GM21381 (cell line): Measurements from ENCODE around the gene PI4KA.
"Not testable (repeated sequence)": the region's sequence is repeated elsewhere in the genome, so short reads cannot be mapped to it uniquely, and the experiment has no call there.

ENCODE experiments used
- ATAC-seq: cut with Tn5 transposase; IDR thresholded peaks from one replicate; pipeline ENCODE4 v1.9.1; 2021; ENCODE audit warnings: mild to moderate bottlenecking, moderate library complexity; ENCODE audit not compliant: unreplicated experiment

PI4KA gene

DNA sequence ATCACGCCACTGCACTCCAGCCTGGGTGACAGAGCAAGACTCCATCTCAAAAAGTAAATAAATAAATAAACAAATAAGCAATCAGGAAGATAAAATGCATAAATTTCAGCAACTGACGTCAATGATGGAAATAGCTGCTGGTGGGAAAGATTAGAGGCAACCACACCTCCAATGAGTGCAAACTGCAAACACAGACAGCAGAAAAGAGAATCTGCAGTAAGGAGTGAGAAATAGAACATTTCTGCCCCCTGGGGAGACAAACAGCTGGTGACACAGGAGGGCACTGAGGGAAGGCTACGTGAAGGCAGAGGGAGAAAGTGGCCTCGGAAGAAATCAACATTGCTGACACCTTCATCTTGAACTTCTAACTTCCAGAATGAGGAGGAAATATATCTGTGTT is 6.5 kb downstream of the PI4KA start:
- no peak for ATAC-seq

DNA sequence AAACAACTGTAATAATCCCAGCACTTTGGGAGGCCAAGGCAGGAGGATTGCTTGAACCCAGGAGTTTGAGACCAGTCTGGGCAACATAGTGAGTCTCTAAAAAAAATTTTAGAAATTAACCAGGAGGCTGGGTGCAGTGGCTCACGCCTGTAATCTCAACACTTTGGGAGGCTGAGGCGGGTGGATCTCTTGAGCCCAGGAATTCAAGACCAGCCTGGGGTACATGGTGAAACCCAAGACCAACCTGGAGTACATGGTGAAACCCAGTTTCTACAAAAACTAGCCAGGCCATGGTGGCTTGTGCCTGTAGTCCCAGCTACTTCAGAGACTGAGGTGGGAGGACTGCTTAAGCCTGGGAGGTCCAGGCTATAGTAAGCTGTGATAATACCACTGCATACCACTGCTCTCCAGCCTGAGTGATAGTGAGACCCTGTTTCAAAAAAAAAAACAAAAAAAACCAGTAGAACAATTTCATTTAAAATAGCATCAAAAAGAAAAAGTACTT is 11.2 kb downstream of the PI4KA start:
- ATAC-seq: no peak

DNA sequence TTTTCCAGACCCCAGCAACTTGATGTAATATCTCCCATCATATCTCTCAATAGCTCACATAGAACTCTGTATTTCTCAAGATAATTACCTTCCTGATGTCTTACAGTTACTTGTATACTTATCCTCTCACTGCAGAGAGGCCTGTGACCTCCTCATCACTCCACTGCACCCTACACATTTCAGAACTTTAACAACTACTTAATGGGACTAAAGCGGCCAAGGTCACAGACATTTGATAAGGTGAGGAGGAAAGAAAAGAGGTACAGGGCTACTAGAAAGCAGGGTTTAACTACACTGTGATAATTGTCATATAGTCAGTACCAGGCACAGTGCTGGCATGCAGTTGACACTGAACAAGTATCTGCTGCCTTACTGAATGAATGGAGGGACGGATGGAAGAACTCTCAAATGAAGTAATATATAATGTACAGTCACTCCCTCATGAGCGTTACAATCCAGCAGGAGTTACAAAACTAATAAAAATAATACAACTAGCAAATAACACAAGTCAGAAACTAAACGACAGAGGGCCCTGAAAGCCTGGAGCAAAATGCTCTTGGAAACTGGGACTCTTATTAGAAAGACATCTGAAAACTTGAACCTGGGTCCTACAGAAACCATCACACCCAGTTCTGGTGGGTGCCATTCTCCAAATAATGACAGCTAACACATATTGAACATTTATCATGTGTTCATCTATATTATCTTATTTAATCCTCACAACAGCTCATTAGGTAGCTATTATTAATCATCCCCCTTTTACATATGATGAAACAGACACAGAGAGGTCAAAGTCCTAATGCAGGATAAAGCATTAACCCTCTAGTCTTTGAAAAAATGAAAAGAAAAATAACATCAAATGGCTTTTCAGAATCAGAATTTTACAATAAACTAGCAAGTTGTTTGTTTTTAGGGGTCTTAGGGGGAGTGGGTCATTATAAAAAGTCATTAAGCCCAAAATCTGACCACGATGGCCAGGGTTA is 14.3 kb downstream of the PI4KA start:
- ATAC-seq: no peak

DNA sequence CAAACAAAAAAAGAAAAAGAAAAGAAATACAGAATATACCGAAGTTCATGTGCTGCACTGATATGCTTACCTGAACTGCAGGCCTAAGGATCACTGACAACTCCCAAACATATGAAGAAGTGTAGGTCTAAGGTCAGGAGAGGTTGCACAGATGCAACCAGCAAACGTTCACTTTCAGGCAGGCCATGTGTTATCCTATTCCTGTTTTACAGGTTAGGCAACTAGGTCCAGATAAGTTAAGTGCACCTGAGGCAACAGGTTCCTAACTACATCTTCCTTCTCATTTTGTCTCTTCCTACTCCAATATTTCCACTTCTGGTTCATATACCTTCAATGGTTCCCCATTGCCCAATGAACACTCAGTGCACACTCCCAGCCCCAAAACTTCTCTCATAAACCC is 15.1 kb downstream of the PI4KA start:
- ATAC-seq: no peak

DNA sequence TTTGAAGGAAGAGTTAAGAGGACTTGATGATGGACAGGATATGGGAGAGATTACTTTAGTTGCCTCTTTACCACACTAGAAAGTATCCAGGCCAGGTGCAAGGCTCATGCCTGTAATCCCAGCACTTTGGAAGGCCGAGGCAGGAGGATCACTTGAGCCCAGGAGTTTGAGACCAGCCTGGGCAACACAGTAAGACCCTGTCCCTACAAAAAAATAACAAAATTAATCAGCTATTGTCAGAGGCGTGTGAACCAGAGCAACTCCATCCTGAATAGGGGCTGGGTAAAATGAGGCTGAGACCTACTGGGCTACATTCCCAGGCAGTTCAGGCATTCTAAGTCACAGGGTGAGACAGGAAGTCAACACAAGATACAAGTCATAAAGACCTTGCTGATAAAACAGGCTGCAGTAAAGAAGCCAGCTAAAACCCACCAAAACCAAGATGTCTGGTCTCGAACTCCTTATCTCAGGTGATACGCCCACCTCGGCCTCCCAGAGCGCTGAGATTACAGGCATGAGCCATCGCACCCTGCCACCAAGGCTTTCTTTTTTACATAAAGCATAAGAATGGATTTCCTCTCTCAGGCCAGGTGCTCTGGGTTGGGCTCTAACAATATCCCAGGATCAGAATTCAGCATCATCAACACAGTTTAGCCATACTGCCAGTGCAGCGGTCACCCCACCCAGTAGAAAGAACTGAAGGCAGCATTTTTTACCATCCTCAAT is 17.8 kb downstream of the PI4KA start:
- no peak for ATAC-seq

DNA sequence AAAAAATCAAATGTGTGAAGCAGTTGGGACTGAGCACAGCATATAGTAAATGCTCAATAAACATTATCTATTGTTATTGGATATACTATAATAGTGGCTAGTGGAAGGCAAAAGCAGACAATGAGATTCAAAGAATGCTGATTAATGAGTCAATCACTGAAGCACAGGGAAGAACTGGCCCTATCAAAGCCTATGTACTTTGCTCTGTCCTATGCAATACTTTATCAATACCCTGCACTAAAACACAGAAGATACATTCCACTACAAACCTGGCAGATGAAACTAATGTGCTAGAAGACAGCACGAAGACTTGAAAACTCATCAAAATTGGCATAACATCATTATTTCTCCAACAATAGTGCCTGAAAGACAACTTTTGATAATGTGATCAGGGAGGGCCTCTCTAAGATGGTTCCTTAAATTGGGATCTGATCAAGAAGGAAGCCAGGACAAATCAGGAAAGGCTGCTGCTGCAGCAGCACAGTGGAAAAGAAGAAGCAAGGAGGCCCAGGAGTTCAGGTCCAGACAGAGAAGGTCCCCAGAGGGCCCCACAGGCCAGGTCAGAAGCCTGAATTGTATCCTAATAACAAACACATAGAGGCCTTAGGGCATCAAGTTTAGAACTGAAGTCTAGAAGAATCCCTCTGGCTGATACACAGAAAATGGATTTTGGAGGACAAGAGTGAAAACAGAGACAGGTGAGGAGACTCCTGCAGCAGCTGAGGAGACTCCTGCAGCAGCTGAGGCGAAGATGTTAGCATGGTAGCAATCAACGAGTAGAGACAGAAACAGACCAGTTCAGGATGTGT is 18.6 kb downstream of the PI4KA start:
- no peak for ATAC-seq

DNA sequence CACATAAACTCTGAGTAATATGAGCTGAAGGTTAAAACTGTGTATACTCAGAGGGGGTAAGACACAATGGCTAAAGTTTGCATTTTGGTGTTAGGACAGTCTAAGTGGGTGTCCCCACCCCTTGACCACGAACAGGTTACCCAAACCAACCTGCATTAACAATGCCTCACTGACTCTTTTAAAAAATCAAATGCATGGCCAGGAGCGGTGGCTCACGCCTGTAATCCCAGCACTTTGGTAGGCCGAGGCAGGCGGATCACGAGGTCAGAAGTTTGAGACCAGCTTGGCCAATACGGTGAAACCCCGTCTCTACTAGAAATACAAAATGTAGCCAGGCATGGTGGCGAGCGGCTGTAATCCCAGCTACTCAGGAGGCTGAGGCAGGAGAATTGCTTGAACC is 19.3 kb downstream of the PI4KA start:
- not testable (repeated sequence) for ATAC-seq

DNA sequence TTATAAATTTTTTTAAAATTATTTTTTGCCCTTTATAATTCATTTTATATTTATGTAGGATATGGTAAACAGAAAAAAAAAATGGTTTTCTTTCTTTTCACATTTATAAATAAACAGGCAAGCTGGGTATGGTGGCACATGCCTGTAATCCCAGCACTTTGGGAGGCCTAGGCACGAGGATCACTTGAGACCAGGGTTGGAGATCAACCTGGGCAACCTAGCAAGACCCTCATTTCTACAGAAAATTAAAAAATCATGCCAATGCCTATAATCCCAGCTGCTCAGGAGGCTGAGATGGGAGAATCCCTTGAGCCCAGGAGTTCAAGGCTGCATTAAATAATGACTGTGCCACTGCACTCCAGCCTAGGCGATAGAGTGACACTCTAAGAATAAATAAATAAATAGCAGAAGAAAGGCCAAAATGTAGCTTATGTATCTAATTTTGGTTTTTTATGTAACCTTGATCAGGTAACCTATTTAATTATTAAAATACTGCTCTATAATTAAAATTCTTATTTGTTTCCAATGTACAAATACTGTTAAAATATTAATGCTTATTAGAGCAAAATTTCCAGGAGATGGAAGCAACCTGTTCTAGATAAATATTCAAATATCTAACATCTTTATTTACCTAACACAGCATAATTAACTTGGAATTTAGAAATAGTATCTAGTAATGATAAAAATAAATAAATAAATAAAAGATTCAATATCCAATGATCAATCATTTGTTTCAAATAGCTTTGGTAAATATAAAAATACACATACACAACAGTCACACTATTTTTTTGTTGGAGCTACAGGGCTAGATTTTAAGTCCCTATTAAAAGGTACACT is 21.4 kb downstream of the PI4KA start:
- ATAC-seq: no peak

DNA sequence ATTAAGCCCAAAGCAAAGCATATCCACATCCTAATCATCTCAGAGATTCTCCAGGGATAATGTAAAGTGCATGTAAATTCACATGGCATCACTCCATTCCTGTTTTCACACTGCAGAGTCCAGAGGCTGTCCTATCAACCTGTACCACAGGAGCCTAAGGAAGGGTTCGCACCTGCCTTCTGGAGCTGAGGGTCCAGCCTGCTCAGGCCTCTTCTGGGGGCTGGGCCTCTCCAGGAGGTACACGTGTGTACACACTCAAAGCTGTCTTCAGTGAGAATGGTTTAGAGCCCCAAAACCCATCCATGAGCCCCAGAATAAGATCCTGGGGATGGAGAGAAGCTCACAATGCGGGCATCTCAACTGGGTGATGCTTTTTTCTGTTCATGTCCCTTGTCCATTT is 23.9 kb downstream of the PI4KA start:
- ATAC-seq: no peak

DNA sequence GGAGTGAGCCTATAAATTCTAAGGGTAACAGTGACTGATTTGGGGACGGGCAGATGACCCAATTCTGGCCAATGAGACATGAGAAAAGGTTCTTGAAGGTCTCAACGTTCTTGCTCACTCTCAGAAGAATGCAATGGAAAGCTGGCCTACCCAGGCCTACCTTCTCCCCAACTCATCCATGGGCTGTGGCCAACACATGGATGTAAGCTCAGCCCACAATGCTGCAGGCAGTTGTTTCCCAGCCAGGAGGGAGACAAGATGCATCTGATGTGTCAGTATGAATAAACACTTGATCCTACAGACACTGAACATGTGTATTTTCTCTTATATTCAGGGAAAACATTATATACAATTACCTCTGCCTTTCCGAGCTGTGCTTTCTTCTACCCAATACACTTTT is 24.4 kb downstream of the PI4KA start:
- no peak for ATAC-seq

DNA sequence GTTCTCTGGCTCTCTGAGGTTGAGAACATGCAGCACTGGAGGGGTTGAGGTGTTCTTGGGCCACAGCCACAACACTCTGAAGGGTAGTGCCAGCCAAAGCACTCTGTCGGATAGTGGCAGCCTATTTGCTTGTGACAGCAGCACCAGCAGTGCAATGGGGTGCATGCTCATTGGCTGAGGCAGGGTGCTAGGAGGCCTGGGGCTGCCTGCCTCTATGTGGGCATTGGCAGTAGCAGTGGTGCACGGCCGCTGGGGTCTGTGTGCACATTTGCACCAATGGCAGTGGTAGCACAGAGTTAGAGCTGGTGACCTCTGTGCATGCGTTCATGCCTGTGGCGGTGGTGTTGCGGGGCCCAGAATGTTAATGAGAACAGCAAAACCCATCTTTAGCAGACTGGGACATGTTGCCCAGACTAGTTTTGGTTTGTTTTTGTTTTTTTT is 25.4 kb downstream of the PI4KA start:
- ATAC-seq: no peak

DNA sequence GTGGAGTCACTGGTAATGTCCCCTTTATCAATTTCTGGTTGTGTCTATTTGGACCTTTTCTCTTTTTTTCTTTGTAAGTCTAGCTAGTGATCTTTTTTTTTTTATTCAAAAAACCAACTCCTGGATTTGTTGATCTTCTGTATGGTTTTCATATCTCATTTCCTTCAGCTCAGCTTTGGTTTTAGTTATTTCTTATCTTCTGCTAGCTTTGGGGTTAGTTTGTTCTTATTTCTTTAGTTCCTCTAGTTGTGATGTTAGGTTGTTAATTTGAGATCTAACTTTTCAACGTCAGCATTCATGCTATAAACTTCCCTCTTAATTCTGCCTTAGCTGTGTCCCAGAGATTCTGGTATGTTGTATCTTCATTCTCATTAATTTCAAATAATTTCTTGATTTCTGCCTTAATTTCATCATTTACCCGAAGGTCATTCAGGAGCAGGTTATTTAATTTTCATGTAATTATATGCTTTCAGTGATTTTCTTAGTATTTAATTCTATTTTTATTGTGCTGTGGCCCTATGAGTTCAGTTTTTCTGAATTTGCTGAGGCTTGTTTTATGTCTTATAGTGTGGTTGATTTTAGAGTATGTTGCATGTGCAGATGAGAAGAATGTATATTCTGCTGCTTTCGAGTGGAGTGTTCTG is 29.0 kb downstream of the PI4KA start:
- ATAC-seq: no peak

DNA sequence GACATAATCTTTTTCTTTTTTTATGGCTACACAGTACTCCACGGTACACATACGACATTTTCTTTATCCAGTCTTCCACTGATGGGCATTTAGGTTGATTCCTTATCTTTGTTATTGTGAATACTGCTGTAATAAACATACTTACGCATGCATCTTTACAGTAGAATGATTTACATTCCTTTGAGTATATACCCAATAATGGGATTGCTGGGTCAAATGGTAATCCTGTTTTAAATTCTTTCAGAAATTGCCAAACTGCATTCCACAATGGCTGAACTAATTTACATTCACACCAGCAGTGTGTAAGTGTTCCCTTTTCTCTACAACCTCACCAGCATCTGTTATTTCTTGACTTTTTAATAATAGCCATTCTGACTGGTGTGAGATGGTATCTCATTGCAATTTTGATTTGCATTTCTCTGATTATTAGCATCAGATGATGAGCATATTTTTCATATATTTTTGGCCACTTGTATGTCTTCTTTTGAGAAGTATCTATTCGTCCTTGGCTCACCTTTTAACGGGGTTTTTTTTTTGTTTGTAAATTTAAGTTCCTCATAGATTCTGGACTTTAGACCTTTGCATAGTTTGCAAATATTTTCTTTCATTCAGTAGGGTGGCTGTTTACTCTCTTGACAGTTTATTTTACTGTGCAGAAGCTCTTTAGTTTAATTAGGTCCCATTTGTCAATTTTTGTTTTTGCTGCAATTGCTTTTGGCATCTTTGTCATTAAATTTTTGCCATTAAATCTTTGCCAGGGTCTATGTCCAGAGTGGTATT is 32.0 kb downstream of the PI4KA start:
- not testable (repeated sequence) for ATAC-seq

DNA sequence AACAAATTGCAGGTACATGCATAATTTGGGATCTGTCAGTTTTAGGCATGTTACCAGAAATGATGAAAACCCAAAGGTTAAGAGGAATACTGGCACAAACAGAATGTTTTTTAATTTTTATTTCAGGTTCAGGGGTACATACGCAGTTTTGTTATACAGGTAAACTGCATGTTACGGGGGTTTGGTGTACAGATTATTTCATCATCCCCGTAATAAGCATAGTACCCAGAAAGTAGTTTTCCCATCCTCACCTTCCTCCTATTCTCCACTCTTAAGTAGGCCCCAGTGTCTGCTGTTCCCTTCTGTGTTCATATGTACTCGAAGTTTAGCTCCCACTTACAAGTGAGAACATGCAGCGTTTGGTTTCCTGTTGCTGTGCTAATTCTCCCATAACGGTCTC is 33.0 kb downstream of the PI4KA start:
- ATAC-seq: no peak

DNA sequence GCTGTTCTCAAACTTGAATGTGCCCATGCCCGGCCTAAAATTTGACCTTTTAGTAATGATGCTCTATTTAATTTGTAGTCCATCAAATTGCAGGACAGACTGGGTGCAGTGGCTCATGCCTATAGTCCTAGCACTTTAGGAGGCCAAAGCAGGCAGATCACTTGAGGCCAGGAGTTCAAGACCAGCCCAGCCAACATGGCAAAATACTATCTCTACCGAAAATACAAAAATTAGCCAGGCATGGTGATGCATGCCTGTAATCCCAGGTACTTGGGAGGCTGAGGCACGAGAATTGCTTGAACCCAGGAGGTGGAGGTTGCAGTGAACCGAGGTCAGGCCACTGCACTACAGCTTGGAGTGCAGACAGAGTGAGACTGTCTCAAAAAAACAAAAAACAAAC is 33.4 kb downstream of the PI4KA start:
- ATAC-seq: not testable (repeated sequence)

DNA sequence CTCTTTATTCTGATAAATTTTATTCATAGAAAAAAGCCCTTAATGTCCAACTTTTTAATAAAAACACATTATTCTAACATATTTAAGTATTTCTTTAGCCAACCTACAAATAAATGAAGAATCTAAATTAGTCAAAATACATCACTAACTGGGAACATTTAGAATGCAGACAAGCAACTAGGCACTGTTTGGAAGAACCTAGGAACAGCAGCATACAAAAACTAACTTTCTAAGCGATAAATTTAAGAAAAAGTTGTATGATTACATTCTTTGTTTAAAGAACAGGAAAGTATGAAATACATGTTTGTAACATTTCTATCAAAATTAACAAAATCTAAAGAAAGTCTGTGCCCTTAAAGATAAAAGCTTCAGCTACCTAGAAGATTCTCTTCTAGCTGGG is 35.3 kb downstream of the PI4KA start:
- no peak for ATAC-seq

DNA sequence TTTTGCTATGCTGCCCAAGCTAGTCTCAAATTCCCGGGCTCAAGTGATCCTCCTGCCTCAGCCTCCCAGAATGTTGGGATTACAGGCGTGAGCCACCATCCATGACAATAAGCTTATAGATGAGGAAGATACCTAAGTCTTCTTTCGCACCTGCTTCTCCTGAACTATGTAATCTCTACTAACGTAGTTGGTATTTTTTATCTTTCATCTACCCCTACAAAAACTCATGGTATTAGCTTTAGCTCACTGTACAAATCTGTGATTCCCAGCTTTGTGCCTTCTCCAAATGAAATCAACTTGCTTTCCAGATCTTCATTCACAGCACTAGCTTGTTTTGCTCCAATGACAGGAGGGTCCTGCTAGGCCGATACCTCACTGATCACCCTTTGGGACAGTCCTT is 36.4 kb downstream of the PI4KA start:
- ATAC-seq: no peak

DNA sequence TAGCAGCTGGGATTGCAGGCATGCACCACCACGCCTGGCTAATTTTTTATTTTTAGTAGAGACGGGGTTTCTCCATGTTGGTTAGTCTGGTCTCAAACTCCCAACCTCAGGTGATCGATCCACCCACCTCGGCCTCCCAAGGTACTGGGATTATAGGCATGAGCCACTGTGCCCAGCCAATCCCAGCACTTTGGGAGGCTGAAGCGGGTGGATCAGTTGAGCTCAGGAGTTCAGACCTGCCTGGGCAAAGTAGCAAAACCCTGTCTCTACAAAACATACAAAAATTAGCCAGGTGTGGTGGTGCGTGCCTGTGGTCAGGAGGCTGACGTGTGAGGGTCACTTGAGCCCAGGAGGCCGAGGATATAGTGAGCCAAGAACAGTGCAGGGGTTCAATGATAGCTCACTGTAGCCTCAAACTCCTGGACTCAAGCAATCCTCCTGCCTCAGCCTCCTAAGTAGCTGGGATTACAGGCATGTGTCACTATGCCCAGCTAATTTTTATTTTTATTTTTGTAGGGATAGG is 36.8 kb downstream of the PI4KA start:
- ATAC-seq: not testable (repeated sequence)

DNA sequence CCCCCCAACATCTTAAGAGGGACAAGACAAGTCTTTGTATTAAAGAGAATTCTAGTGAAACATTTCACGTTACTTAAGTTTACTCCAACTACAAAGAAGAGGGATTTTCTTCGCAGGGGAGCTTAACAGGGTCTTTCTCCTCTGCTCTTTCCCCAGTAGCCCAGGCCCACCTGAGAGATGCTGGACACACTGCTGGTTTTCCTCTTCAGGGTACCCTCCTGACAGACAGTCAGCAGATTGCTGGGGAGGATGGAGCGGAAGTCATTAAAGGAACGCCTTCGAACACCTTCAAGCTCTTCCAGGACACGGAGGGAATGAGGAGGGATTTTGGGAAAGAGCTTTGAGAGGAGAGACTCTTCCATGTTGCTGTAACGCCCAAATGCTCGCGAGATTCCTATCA is 39.1 kb downstream of the PI4KA start:
- no peak for ATAC-seq
